RWPE1 (cell line): ENCODE measurements around the gene HIBCH.

Source experiments
- CTCF ChIA-PET: fragments of 350-600 bp; sonication (Branson Sonifier 250); formaldehyde crosslinking; extraction: SDS; loops from one replicate; lab custom pipeline; 2021; lab: Yijun Ruan, JAX
- POLR2A ChIA-PET: fragments of 400-600 bp; formaldehyde crosslinking; extraction: SDS; loops from one replicate; lab custom pipeline; 2020; ENCODE audit warnings: antibody characterized with exemption; ENCODE audit not compliant: low non-redundant PET; lab: Yijun Ruan, JAX
- DNase-seq: peaks from one replicate; pipeline ENCODE4 v3.0.0; 2012; ENCODE audit warnings: low spot score
- H3K27ac ChIP-seq: fragments of 450-650 bp; 2 replicates; pipeline ENCODE4 v1.5.1; 2017
- CTCF ChIP-seq: fragments of 450-650 bp; conservative IDR thresholded peaks from 2 replicates; pipeline ENCODE4 v1.5.1; 2017; ENCODE audit warnings: low read depth, mild to moderate bottlenecking

HIBCH gene

GRCh38 chr2:190173392-190173791 lies 146.2 kb downstream of the HIBCH start:
- no peak for TF ChIP-seq CTCF
- no peak for DNase-seq
- ChIA-PET CTCF (no interaction called here), POLR2A (no interaction called here)
- no peak overlapping the region for H3K27ac ChIP-seq

- TF ChIP-seq CTCF: no peak
- POLR2A ChIA-PET: no interaction called here
- CTCF ChIA-PET: interaction anchor here (0.5 to 0.6 kb wide), 2 partner anchors 494 to 993 kb away, joined by 4 to 9 read pairs; no protein-coding TSS in a partner anchor
- no peak overlapping the region for H3K27ac ChIP-seq
- no peak for DNase-seq
Measured at GRCh38 chr2:190170673-190171072, 149.0 kb downstream of the HIBCH start.

GRCh38 chr2:190169221-190170072 lies 150.2 kb downstream of the HIBCH start:
- CTCF ChIA-PET: interaction anchor here (0.6 kb wide), 2 partner anchors 64 to 133 kb away, joined by 3 to 4 read pairs; no protein-coding TSS in a partner anchor
- POLR2A ChIA-PET: no interaction called here
- no peak for TF ChIP-seq CTCF
- H3K27ac ChIP-seq: no peak overlapping the region
- no peak for DNase-seq

- no peak for TF ChIP-seq CTCF
- ChIA-PET POLR2A (no interaction called here), CTCF (no interaction called here)
- H3K27ac ChIP-seq: no peak overlapping the region
- DNase-seq: no peak
Measured at GRCh38 chr2:190167702-190168101, 151.9 kb downstream of the HIBCH start.

GRCh38 chr2:190165491-190165890 lies 154.1 kb downstream of the HIBCH start:
- DNase-seq: no peak
- CTCF ChIA-PET: interaction anchor here (0.9 kb wide), 1 partner anchor 77 kb away, joined by 4 read pairs; no protein-coding TSS in a partner anchor
- no peak overlapping the region for H3K27ac ChIP-seq
- no peak for TF ChIP-seq CTCF
- POLR2A ChIA-PET: no interaction called here

GRCh38 chr2:190162851-190163250 lies 156.8 kb downstream of the HIBCH start:
- DNase-seq: no peak
- POLR2A ChIA-PET: no interaction called here
- CTCF ChIA-PET: no interaction called here

More at GRCh38 chr2:190162851-190163250, 156.8 kb downstream of the HIBCH start:
- no peak overlapping the region for H3K27ac ChIP-seq
- no peak for TF ChIP-seq CTCF
